ENCODE results near the gene CA7.

The CA7 gene

DNA sequence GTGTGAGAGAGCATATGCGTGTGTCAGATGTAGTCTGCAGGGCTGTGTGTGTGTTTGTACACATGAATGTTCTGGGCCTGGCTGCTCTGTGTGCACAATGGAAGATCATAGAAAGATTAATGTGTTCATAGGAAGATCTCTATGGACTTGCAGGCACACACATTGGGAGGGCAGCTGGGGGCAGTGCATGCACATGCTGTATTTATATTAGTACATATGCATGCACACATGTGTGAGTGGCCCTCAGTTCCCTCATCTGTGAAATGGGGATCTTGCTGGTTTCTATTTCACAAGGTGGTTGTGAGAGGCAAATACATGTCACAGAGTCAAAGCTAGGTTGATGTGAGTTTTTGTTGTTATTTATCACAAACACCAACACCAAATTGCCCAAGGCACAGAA is 2.1 kb downstream of the CA7 start:
- Histone ChIP-seq H3K36me3 (no peaks in the 10 kb centered on the region), H3K4me3 (ENCODE audit: low read depth in 1 of 2, low read length in 1 of 2) (no peak overlapping the region), H3K9me3 (no peaks in the 10 kb centered on the region), H3K27ac (no peak overlapping the region), H3K27me3 (peaks cover 65% of the 10 kb centered on the region), H3K4me1 (ENCODE audit: control insufficient read depth in 1 of 2, insufficient read depth in 1 of 2, low read depth in 1 of 2, low read length in 1 of 2) (peaks cover 0 to 10% of the 10 kb centered on the region in 2 experiments)
- TF ChIP-seq, protein P1, sequence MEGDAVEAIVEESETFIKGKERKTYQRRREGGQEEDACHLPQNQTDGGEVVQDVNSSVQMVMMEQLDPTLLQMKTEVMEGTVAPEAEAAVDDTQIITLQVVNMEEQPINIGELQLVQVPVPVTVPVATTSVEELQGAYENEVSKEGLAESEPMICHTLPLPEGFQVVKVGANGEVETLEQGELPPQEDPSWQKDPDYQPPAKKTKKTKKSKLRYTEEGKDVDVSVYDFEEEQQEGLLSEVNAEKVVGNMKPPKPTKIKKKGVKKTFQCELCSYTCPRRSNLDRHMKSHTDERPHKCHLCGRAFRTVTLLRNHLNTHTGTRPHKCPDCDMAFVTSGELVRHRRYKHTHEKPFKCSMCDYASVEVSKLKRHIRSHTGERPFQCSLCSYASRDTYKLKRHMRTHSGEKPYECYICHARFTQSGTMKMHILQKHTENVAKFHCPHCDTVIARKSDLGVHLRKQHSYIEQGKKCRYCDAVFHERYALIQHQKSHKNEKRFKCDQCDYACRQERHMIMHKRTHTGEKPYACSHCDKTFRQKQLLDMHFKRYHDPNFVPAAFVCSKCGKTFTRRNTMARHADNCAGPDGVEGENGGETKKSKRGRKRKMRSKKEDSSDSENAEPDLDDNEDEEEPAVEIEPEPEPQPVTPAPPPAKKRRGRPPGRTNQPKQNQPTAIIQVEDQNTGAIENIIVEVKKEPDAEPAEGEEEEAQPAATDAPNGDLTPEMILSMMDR (IDR thresholded peaks at IDR 0.05) = no peak

DNA sequence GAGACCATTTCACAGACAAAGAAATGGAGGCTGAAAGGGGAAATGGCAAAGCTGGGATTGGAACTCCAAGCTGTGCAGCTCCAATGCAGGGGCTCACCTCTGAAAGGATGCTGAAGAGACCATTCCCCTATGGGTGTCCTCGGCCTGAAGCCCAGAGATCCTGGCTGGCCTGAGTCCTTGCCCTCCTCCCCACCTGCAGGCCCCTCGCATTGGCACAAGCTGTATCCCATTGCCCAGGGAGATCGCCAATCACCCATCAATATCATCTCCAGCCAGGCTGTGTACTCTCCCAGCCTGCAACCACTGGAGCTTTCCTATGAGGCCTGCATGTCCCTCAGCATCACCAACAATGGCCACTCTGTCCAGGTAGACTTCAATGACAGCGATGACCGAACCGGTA is 2.6 kb downstream of the CA7 start:
- no peaks in the 10 kb centered on the region for H3K36me3 ChIP-seq
- TF ChIP-seq, protein P1 (IDR thresholded peaks at IDR 0.05) = no peak

DNA sequence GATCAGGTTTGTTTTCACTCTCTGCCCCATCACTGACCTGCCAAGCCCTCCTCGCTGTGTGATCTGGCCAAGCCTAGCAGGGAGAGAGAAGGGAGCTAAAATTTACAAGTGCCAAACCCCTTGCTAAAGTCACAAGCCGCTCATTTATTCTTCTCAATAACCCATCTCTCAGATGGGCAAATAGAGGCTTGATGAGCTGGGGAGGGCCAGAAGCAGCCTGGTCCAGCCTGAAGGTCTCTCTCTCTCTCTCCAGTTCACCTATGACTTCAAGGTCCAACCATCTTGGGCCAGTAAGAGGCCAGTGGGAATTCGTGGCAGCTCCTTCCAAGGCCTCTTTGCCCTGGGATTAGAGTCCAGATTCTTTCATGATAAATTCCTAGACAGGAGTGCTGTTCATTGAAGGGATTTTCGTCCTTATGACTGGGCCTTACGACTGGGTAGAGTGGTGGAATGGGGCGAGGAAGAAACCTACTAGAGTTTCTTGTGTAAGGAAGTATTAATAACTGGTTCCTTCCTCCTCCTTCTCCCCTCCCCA is 3.4 kb downstream of the CA7 start:
- no peak overlapping the region for H3K4me3 ChIP-seq (ENCODE audit: low read depth in 1 of 2, low read length in 1 of 2)

More for the DNA sequence above, 2.6 kb downstream of the CA7 start:
- no peak overlapping the region for H3K27ac ChIP-seq
- H3K4me3 ChIP-seq (ENCODE audit: low read depth in 1 of 2, low read length in 1 of 2) = no peak overlapping the region
- peaks cover 0 to 10% of the 10 kb centered on the region in 2 experiments for H3K4me1 ChIP-seq (ENCODE audit: control insufficient read depth in 1 of 2, insufficient read depth in 1 of 2, low read depth in 1 of 2, low read length in 1 of 2)
- no peaks in the 10 kb centered on the region for H3K9me3 ChIP-seq
- H3K27me3 ChIP-seq = peaks cover 59% of the 10 kb centered on the region

DNA sequence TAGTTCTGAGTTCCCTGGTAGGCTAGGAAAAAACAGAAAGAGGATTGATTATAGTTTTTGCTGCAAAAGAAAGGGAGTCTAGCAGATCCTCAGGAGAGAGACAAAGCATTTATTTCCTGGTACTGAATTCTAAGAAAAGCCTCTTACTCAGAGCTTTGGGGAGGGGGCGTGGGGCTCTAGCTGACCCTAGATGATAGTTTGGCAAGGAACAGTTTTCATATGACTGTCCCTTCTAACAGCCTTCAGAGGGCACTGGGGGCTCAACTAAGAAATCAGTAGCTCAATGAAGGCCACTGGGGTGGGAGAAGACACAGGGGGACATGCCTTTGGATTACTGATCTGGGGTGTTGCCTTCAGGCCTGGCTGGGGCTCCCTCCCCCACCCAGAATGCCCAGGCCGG is 4.0 kb downstream of the CA7 start:
- TF ChIP-seq, protein P1 (IDR thresholded peaks at IDR 0.05) = no peak
- H3K27me3 ChIP-seq = peaks cover 46% of the 10 kb centered on the region
- H3K36me3 ChIP-seq = no peaks in the 10 kb centered on the region
- no peak overlapping the region for H3K27ac ChIP-seq
- H3K9me3 ChIP-seq = no peaks in the 10 kb centered on the region
- H3K4me1 ChIP-seq (ENCODE audit: control insufficient read depth in 1 of 2, insufficient read depth in 1 of 2, low read depth in 1 of 2, low read length in 1 of 2) = peaks cover 0 to 10% of the 10 kb centered on the region in 2 experiments
- no peak overlapping the region for H3K4me3 ChIP-seq (ENCODE audit: low read depth in 1 of 2, low read length in 1 of 2)

More for the DNA sequence above, 3.4 kb downstream of the CA7 start:
- H3K9me3 ChIP-seq = no peaks in the 10 kb centered on the region
- no peaks in the 10 kb centered on the region for H3K36me3 ChIP-seq
- peaks cover 51% of the 10 kb centered on the region for H3K27me3 ChIP-seq
- H3K27ac ChIP-seq = no peak overlapping the region
- peaks cover 0 to 10% of the 10 kb centered on the region in 2 experiments for H3K4me1 ChIP-seq (ENCODE audit: control insufficient read depth in 1 of 2, insufficient read depth in 1 of 2, low read depth in 1 of 2, low read length in 1 of 2)
- TF ChIP-seq, protein P1 (IDR thresholded peaks at IDR 0.05) = no peak

DNA sequence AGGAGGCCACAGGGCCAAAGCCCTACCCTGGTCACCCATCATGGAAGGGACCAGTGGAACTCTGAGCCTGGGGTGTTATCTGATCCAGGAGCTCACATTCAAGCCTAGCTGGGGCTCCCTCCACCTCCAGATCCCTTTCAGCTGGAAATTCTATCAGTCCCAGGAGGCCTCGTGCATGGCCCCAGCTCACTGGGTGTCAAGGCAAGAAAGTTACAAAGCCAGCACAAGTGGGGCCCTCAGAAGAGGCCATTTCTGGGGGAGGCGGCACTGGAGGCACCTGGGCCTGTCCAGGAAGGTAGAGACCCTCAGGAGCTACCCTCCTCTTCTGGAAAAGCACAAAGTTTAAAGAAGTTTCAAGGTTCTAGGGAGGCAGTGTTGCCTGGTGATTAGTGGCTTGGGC is 4.8 kb downstream of the CA7 start:
- TF ChIP-seq, protein P1 (IDR thresholded peaks at IDR 0.05) = no peak
- no peaks in the 10 kb centered on the region for H3K36me3 ChIP-seq
- no peak overlapping the region for H3K27ac ChIP-seq
- H3K9me3 ChIP-seq = no peaks in the 10 kb centered on the region
- H3K4me1 ChIP-seq (ENCODE audit: control insufficient read depth in 1 of 2, insufficient read depth in 1 of 2, low read depth in 1 of 2, low read length in 1 of 2) = peaks cover 0 to 10% of the 10 kb centered on the region in 2 experiments
- peaks cover 37% of the 10 kb centered on the region for H3K27me3 ChIP-seq
- H3K4me3 ChIP-seq (ENCODE audit: low read depth in 1 of 2, low read length in 1 of 2) = no peak overlapping the region
